RWPE2 (cell line): ENCODE measurements around the gene TOGARAM1.

Experiments
- ATAC-seq: fragments of 200-7000 bp; cut with Tn5 transposase; 3 replicates; pipeline ENCODE4 v1.9.1; 2021; ENCODE audit warnings: low read depth
- DNase-seq: peaks from one replicate; pipeline ENCODE4 v3.0.0-alpha.2; 2020; ENCODE audit warnings: low spot score
- H3K27ac ChIP-seq: fragments of 450-650 bp; 2 replicates; pipeline ENCODE4 v1.5.1; 2017; ENCODE audit warnings: mild to moderate bottlenecking; ENCODE audit not compliant: poor library complexity, severe bottlenecking
- H3K27me3 ChIP-seq: fragments of 250-450 bp; sonication (Bioruptor Pico); 2 replicates; pipeline ENCODE4 v1.5.1; 2021; ENCODE audit warnings: mild to moderate bottlenecking, moderate library complexity; ENCODE audit not compliant: insufficient read depth, poor library complexity, severe bottlenecking
- H3K36me3 ChIP-seq: fragments of 250-450 bp; sonication (Bioruptor Pico); 2 replicates; pipeline ENCODE4 v1.5.1; 2020; ENCODE audit warnings: low read depth, mild to moderate bottlenecking, moderate library complexity
- H3K4me1 ChIP-seq: fragments of 250-450 bp; sonication (Bioruptor Pico); 2 replicates; pipeline ENCODE4 v1.5.1; 2021; ENCODE audit warnings: mild to moderate bottlenecking, moderate library complexity; ENCODE audit not compliant: insufficient read depth, poor library complexity, severe bottlenecking
- H3K4me3 ChIP-seq: fragments of 250-450 bp; sonication (Bioruptor Pico); 2 replicates; pipeline ENCODE4 v1.5.1; 2021; ENCODE audit warnings: mild to moderate bottlenecking, moderate library complexity; ENCODE audit not compliant: severe bottlenecking
- H3K9me3 ChIP-seq: fragments of 250-450 bp; sonication (Bioruptor Pico); 2 replicates; pipeline ENCODE4 v1.5.1; 2021; ENCODE audit warnings: mild to moderate bottlenecking, moderate library complexity; ENCODE audit not compliant: severe bottlenecking
- CTCF ChIP-seq: fragments of 450-650 bp; IDR thresholded peaks from one replicate; pipeline ENCODE4 v1.5.1; 2017; ENCODE audit warnings: mild to moderate bottlenecking, moderate library complexity; ENCODE audit not compliant: poor library complexity, severe bottlenecking

The TOGARAM1 gene

GRCh38 chr14:44966601-44967336 is 4.8 kb downstream of the TOGARAM1 start:
- peaks cover 5% of the 10 kb centered on the region for H3K4me1 ChIP-seq
- ATAC-seq = no peak
- H3K36me3 ChIP-seq = peaks cover 34% of the 10 kb centered on the region; the same call in 1 of the 2 replicates
- no peak overlapping the region for H3K27ac ChIP-seq
- no peak for DNase-seq
- H3K4me3 ChIP-seq = no peak overlapping the region
- TF ChIP-seq CTCF = no peak
- no peaks in the 10 kb centered on the region for H3K27me3 ChIP-seq
- H3K9me3 ChIP-seq = no peaks in the 10 kb centered on the region

GRCh38 chr14:44968714-44969113 is 6.7 kb downstream of the TOGARAM1 start:
- peaks cover 34% of the 10 kb centered on the region for H3K36me3 ChIP-seq
- ATAC-seq = no peak
- no peak overlapping the region for H3K27ac ChIP-seq
- H3K4me1 ChIP-seq = peaks cover 5% of the 10 kb centered on the region
- TF ChIP-seq CTCF = no peak
- no peak overlapping the region for H3K4me3 ChIP-seq
- H3K27me3 ChIP-seq = no peaks in the 10 kb centered on the region
- no peaks in the 10 kb centered on the region for H3K9me3 ChIP-seq
- DNase-seq = no peak

- H3K4me3 ChIP-seq = no peak overlapping the region
- no peak for ATAC-seq
These were observed 8.9 kb downstream of the TOGARAM1 start for GRCh38 chr14:44970907-44971306.

GRCh38 chr14:44971459-44971858 is 9.5 kb downstream of the TOGARAM1 start:
- Histone ChIP-seq H3K4me1 (peaks cover 5% of the 10 kb centered on the region), H3K27me3 (no peaks in the 10 kb centered on the region), H3K9me3 (no peaks in the 10 kb centered on the region), H3K4me3 (no peak overlapping the region), H3K36me3 (peaks cover 34% of the 10 kb centered on the region), H3K27ac (no peak overlapping the region)
- DNase-seq (no peak), ATAC-seq (no peak)
- TF ChIP-seq CTCF = no peak

More at GRCh38 chr14:44970907-44971306, 8.9 kb downstream of the TOGARAM1 start:
- Histone ChIP-seq H3K4me1 (peaks cover 5% of the 10 kb centered on the region), H3K27me3 (no peaks in the 10 kb centered on the region), H3K36me3 (peaks cover 34% of the 10 kb centered on the region), H3K9me3 (no peaks in the 10 kb centered on the region), H3K27ac (no peak overlapping the region)
- no peak for TF ChIP-seq CTCF
- no peak for DNase-seq

GRCh38 chr14:44979273-44979672 is 17.3 kb downstream of the TOGARAM1 start:
- H3K27ac ChIP-seq = no peak overlapping the region
- H3K27me3 ChIP-seq = no peaks in the 10 kb centered on the region
- ATAC-seq (no peak), DNase-seq (no peak)
- H3K4me3 ChIP-seq = no peak overlapping the region
- H3K36me3 ChIP-seq = no peaks in the 10 kb centered on the region
- no peak for TF ChIP-seq CTCF
- no peaks in the 10 kb centered on the region for H3K9me3 ChIP-seq
- H3K4me1 ChIP-seq = no peaks in the 10 kb centered on the region
